Heart right ventricle (tissue), 16 donors: Measurements from ENCODE around the gene ATP13A1. TPM values are rescaled to one million over a fixed set of nuclear protein-coding genes. Genes with fewer than 3 reads are reported as not detected.
"Not testable (repeated sequence)": the region's sequence is repeated elsewhere in the genome, so short reads cannot be mapped to it uniquely, and the experiment has no call there.

Source experiments
- ATAC-seq, 8 donors: fragments of 200-7000 bp; cut with Tn5 transposase; one replicate each; pipeline ENCODE4 v1.9.1; 2020; ENCODE audit warnings: mild to moderate bottlenecking in 8 of 8, moderate library complexity in 8 of 8, moderate number of reproducible peaks in 1 of 8
- DNase-seq, 2 donors: peaks; one replicate each; pipeline ENCODE4 v3.0.0-alpha.2; 2020
- H3K27ac ChIP-seq, 10 donors: fragments of 200-600 bp; sonication (generic) in 2 of 10; one replicate each; pipeline versions ENCODE4 v1.5.0 to v1.8.0; 2020 to 2022; ENCODE audit warnings: mild to moderate bottlenecking in 3 of 10
- H3K27me3 ChIP-seq, 7 donors: fragments of 200-600 bp; one replicate each; pipeline ENCODE4 v1.8.0; 2021 to 2022; ENCODE audit warnings: mild to moderate bottlenecking in 2 of 7
- H3K36me3 ChIP-seq, 9 donors: fragments of 200-600 bp; sonication (generic) in 1 of 9; one replicate each; pipeline versions ENCODE4 v1.5.0 to v1.8.0; 2020 to 2022; ENCODE audit warnings: mild to moderate bottlenecking in 2 of 9
- H3K4me1 ChIP-seq, 9 donors: fragments of 200-600 bp; sonication (generic) in 1 of 9; one replicate each; pipeline versions ENCODE4 v1.5.0 to v1.8.0; 2020 to 2022; ENCODE audit warnings: mild to moderate bottlenecking in 4 of 9
- H3K4me3 ChIP-seq, 10 donors: fragments of 200-600 bp; sonication (generic) in 2 of 10; one replicate each; pipeline versions ENCODE4 v1.5.0 to v1.8.0; 2020 to 2022; ENCODE audit warnings: mild to moderate bottlenecking in 7 of 10, moderate library complexity in 2 of 10
- H3K9me3 ChIP-seq, 11 donors: fragments of 200-600 bp in 10 of 11; sonication (generic) in 2 of 11; one replicate each; pipeline versions ENCODE4 v1.5.0 to v1.8.0; 2013 to 2022; ENCODE audit warnings: mild to moderate bottlenecking in 2 of 11, control low read depth in 1 of 11, moderate library complexity in 1 of 11
- WGBS, 2 donors: extraction: QIAGEN DNeasy Blood & Tissue Kit; methylation state at CpG; one replicate each; pipeline ENCODE4 v1.1.7; 2013; ENCODE audit warnings: inconsistent platforms in 1 of 2; 5-methylcytosine and 5-hydroxymethylcytosine counted together
- intact Hi-C, 10 donors: fragments of 100-400 bp; cut with DNase I; formaldehyde crosslinking; loops; one replicate each; pipeline versions ENCODE4 v1.11.1 to v1.14.2; 2022
- polyA plus RNA-seq, 2 donors: library from polyadenylated mRNA; stranded (reverse); fragments of 200-250 nt; gene quantifications; one replicate each; pipeline ENCODE4 v1.2.3, GENCODE V29; 2013
- total RNA-seq, 10 donors: library from RNA; stranded (reverse); fragmentation: NEBNext Ultra II Directional in 3 of 10; extraction: Animal tissue kit (Norgen Biotek cat#: 25700) in 3 of 10; gene quantifications; one replicate each; pipeline versions ENCODE4 v1.2.1 to v1.2.4, GENCODE V29; 2021 to 2023
- TF ChIP-seq, protein P1 (sequence below), 9 donors: fragments of 200-600 bp; sonication (generic) in 2 of 9; IDR thresholded peaks; one replicate each; pipeline versions ENCODE4 v1.5.0 to v1.8.0; 2021 to 2022; ENCODE audit warnings: antibody characterized with exemption in 9 of 9, mild to moderate bottlenecking in 5 of 9, moderate library complexity in 1 of 9
- donor health status: Arrhythmogenic right ventricular cardiomyopathy.
- donor health status: ischemic (EF 13 %, LVEDD 7.1; RV severe dilation, severe dysfunction).
- donor health status: healthy with polysubstance abuse.
- donor health status: DM: no; HTN: yes; CAD: no.
- donor health status: DM: no; HTN: no; CAD: no.
- donor health status: ischemic (EF 25% LVEDD 6.9; RV normal size, moderate dysfunction).
- donor health status: ischemic (EF 25% LVEDD 5.7; RV mildly dilated, moderate dysfunction).
- donor health status: healthy.
- donor health status: DM: yes; HTN: yes; CAD: no.
- donor health status: Ischemic cardiomyopathy.
- donor health status: ischemic (EF 35%, LVEDD 5.7; RV mildly dilated, moderate dysfunction).
- donor health status: nonischemic (EF 11% LVEDD 7.7; RV severe dilation, severe dysfunction).
- donor health status: DM: yes; HTN: yes; CAD: no.
- donor health status: PGD.
- donor health status: ischemic (EF 29% LVEDD 5.4; RV normal size, mild dysfunction).
- donor health status: nonischemic (EF 23%, LVEDD 6.1; RV moderate dilation, normal function).

The ATP13A1 gene
- total and polyA plus RNA-seq, 12 donors = 12.3 to 34.5 (median 18.8) TPM

DNA sequence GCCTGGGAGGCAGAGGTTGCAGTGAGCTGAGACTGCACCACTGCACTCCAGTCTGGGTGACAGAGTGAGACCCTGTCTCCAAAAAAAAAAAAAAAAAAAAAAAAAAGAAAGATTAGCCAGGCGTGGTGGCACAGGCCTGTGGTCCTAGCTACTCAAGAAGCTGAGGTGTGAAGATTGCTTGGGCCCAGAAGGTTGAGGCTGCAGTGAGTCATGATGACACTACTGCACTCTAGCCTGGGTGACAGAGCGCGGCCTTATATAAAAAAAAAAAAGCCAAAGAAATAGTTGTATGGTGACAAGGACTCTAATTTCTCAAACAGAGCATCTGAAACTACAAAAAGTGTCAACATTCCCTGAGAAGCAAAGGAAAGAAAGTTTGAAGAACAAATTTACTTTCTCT is 48.4 kb downstream of the ATP13A1 start:
- Histone ChIP-seq H3K4me1 (peaks cover 0 to 11% (median 0%) of the 10 kb centered on the region in 9 donors), H3K4me3 (no peak overlapping the region), H3K9me3 (no peaks in the 10 kb centered on the region), H3K27ac (no peak overlapping the region), H3K27me3 (peaks cover 4 to 52% (median 40%) of the 10 kb centered on the region in 7 donors), H3K36me3 (no peaks in the 10 kb centered on the region)
- DNase-seq (no peak), ATAC-seq (no peak)
- WGBS, 2 donors = 91 to 96% methylated on average over 3 of the region's 3 CpGs
- intact Hi-C loops = no loop called here
- TF ChIP-seq, protein P1, sequence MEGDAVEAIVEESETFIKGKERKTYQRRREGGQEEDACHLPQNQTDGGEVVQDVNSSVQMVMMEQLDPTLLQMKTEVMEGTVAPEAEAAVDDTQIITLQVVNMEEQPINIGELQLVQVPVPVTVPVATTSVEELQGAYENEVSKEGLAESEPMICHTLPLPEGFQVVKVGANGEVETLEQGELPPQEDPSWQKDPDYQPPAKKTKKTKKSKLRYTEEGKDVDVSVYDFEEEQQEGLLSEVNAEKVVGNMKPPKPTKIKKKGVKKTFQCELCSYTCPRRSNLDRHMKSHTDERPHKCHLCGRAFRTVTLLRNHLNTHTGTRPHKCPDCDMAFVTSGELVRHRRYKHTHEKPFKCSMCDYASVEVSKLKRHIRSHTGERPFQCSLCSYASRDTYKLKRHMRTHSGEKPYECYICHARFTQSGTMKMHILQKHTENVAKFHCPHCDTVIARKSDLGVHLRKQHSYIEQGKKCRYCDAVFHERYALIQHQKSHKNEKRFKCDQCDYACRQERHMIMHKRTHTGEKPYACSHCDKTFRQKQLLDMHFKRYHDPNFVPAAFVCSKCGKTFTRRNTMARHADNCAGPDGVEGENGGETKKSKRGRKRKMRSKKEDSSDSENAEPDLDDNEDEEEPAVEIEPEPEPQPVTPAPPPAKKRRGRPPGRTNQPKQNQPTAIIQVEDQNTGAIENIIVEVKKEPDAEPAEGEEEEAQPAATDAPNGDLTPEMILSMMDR (IDR thresholded peaks at IDR 0.05) = no peak

DNA sequence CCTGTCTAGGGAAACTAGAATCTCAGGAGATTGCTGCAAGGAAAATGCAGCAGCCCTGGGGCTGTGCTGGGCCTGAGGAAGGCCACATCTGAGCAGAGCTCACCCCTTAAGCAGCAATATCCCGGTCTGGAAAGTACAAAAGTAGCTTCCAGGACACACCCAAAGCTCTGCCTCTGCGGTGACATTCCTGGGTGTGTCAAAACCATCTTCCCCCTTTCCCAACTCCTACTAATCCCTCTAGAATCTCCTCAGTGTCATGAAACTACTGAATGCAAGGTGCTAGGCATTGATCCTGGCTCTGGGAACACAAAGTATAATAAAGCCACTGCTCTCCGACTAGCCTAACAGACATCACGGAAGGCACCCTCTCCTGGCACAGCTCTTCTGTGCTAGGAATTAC is 50.0 kb downstream of the ATP13A1 start:
- Histone ChIP-seq H3K27me3 (peaks cover 4 to 53% (median 37%) of the 10 kb centered on the region in 7 donors), H3K4me3 (no peak overlapping the region), H3K36me3 (no peaks in the 10 kb centered on the region), H3K4me1 (peaks cover 0 to 4% (median 0%) of the 10 kb centered on the region in 9 donors), H3K27ac (no peak overlapping the region), H3K9me3 (no peaks in the 10 kb centered on the region)
- ATAC-seq (no peak), DNase-seq (no peak)
- intact Hi-C loops = no loop called here
- 78 to 84% methylated on average over 4 of the region's 4 CpGs for WGBS, 2 donors
- TF ChIP-seq, protein P1 (IDR thresholded peaks at IDR 0.05) = no peak

DNA sequence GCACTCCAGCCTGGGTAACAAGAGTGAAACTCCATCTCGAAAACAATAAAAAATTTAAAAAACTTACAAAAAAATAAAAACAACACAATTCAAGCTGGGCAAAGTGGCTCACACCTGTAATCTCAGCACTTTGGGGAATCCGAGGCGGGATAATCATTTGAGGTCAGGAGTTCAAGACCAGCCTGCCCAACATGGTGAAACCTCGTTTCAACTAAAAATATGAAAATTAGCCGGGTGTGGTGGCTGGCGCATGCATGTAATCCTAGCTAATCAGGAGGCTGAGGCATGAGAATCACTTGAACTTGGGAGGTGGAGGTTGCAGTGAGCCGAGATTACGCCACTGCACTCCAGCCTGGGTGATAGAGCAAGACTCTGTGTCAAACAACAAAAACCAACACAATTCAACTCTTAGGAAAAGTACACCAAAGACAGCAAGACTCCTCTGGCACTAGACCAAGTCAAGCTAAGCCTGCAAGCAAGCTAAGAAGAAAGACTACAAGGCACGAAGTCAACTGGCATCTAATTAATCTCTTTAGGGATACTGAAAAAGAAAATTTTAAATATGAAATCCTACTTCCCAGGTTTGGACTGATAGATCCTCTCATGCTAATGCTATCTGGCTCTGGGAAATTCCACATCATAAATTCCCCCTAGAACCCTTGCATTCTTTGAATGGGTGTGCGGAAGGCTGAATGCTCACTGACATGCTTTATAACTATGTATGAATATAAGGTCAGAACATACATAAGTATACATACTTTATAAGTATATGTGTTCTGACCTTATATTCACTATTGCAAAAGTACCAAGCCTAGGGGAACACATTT is 52.9 kb downstream of the ATP13A1 start:
- intact Hi-C loops = no loop called here
- WGBS, 2 donors = 87 to 89% methylated on average over 10 of the region's 10 CpGs
- TF ChIP-seq, protein P1 (IDR thresholded peaks at IDR 0.05) = no peak

DNA sequence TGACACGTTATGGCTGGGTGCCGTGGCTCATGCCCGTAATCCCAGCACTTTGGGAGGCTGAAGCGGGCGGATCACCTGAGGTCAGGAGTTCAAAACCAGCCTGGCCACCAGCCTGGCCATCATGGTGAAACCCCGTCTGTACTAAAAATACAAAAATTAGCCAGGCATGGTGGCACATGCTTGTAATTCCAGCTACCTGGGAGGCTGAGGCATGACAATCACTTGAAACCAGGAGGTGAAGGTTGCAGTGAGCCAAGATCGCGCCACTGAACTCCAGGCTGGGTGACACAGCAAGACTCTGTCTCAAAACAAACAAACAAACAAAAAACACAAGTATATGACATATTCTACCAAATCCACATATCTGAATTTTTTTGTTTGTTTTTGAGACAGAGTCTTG is 56.8 kb downstream of the ATP13A1 start:
- H3K9me3 ChIP-seq, ATAC-seq, intact Hi-C loops, H3K4me1 ChIP-seq, H3K36me3 ChIP-seq, H3K4me3 ChIP-seq, DNase-seq: not testable (repeated sequence)
- 92 to 97% methylated on average over 8 of the region's 8 CpGs for WGBS, 2 donors
- Histone ChIP-seq H3K27me3 (peaks cover 0 to 12% (median 4%) of the 10 kb centered on the region in 7 donors), H3K27ac (peak overlapping the region in 1 of 10 donors; percentile 31)

More for the DNA sequence above, 52.9 kb downstream of the ATP13A1 start:
- peaks cover 0 to 31% (median 8%) of the 10 kb centered on the region in 7 donors for H3K27me3 ChIP-seq
- H3K4me3 ChIP-seq = no peak overlapping the region
- DNase-seq (no peak), ATAC-seq (no peak)
- H3K36me3 ChIP-seq = no peaks in the 10 kb centered on the region
- peaks cover 0 to 6% (median 0%) of the 10 kb centered on the region in 9 donors for H3K4me1 ChIP-seq
- H3K27ac ChIP-seq = no peak overlapping the region
- H3K9me3 ChIP-seq = no peaks in the 10 kb centered on the region

DNA sequence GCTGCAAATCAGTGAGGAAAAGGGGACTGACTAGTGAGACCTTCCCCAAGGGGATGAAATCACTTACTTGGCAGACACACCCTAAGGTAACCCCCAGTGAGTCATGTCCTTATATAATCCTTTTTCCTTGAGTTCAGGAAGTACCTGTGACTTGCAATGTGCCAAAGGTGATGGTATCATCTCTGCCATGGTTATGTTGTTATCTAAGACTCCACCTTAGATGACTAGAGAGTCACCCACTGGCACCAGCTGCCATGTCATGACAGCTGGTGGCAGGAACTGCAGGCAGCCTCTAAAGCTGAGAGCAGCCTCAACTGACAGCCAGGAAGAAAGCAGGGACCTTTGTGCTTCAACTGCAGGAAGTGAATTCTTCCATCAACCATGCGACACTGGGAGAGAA is 57.5 kb downstream of the ATP13A1 start:
- H3K27me3 ChIP-seq = peaks cover 0 to 12% (median 4%) of the 10 kb centered on the region in 7 donors
- H3K27ac ChIP-seq = peak overlapping the region in 1 of 10 donors; percentile 31
- no peak overlapping the region for H3K4me3 ChIP-seq
- DNase-seq (no peak), ATAC-seq (no peak)
- WGBS, 2 donors = 58 to 63% methylated on average over 1 of the region's 1 CpG
- peaks cover 0 to 6% (median 0%) of the 10 kb centered on the region in 9 donors for H3K4me1 ChIP-seq
- TF ChIP-seq, protein P1 (IDR thresholded peaks at IDR 0.05) = no peak
- intact Hi-C loops = no loop called here
- H3K36me3 ChIP-seq = no peaks in the 10 kb centered on the region
- H3K9me3 ChIP-seq = no peaks in the 10 kb centered on the region
